Caki2 (cell line): Measurements from ENCODE around the gene IL13RA1. TPM values are rescaled to one million over a fixed set of nuclear protein-coding genes. Genes with fewer than 3 reads are reported as not detected.

Source experiments
- total RNA-seq: library from RNA; depleted of rRNA; stranded (reverse); fragments of >200 nt; shearing (Covaris generic); gene quantifications from 2 replicates; pipeline ENCODE4 v1.2.3, GENCODE V29; 2014; ENCODE audit warnings: low replicate concordance; rRNA removed

The IL13RA1 gene
- total RNA-seq, 1 experiment from 2014 or later, result 20.3 TPM

Other genes with a start within 250 kb of the IL13RA1 start
- gene DOCK11, start 231.8 kb upstream of the IL13RA1 start, total RNA-seq, result 3.4 and 5.5 TPM in 2 replicates
- not detected in 2 replicates for gene ZCCHC12, start 96.2 kb downstream of the IL13RA1 start, total RNA-seq
- 5.0 and 13.8 TPM in 2 replicates for gene LONRF3, start 247.0 kb downstream of the IL13RA1 start, total RNA-seq